Neural crest cell (in vitro differentiated cells): Measurements from ENCODE around the gene CX3CL1. TPM values are rescaled to one million over a fixed set of nuclear protein-coding genes. Genes with fewer than 3 reads are reported as not detected.

Source experiments
- DNase-seq: peaks from one replicate; pipeline ENCODE4 v3.0.0; 2021; ENCODE audit warnings: low read depth, mixed read lengths, low spot score
- H3K27ac Mint-ChIP-seq: one replicate; pipeline ENCODE4 v1.8.0; 2021; ENCODE audit warnings: mild to moderate bottlenecking, mixed read lengths; ENCODE audit not compliant: unreplicated experiment
- H3K27me3 Mint-ChIP-seq: 2 replicates; pipeline ENCODE4 v1.8.0; 2021; ENCODE audit warnings: low read depth, mild to moderate bottlenecking, mixed read lengths
- H3K36me3 Mint-ChIP-seq: 2 replicates; pipeline ENCODE4 v1.8.0; 2021; ENCODE audit warnings: low read depth, mild to moderate bottlenecking, mixed read lengths
- H3K4me1 Mint-ChIP-seq: 2 replicates; pipeline ENCODE4 v1.8.0; 2021; ENCODE audit warnings: mixed read lengths
- H3K4me3 Mint-ChIP-seq: one replicate; pipeline ENCODE4 v1.8.0; 2021; ENCODE audit warnings: mild to moderate bottlenecking, mixed read lengths
- H3K9me3 Mint-ChIP-seq: 2 replicates; pipeline ENCODE4 v1.8.0; 2021; ENCODE audit warnings: mixed read lengths
- CTCF ChIP-seq: fragments of 200-600 bp; sonication (generic); conservative IDR thresholded peaks from 2 replicates; pipeline ENCODE4 v1.5.0; 2021; ENCODE audit warnings: antibody characterized with exemption, mild to moderate bottlenecking
- total RNA-seq: library from RNA; stranded (reverse); gene quantifications from 2 replicates; pipeline ENCODE4 v1.2.1, GENCODE V29; 2021

The CX3CL1 gene
- total RNA-seq, 1 donor from 2014 or later = 6.0 TPM

- no peaks in the 10 kb centered on the region for H3K4me1 Mint-ChIP-seq
- DNase-seq = no peak
- no peaks in the 10 kb centered on the region for H3K36me3 Mint-ChIP-seq
- TF ChIP-seq CTCF = no peak
- peaks cover 16% of the 10 kb centered on the region for H3K27me3 Mint-ChIP-seq
- no peak overlapping the region for H3K4me3 Mint-ChIP-seq
- no peak overlapping the region for H3K27ac Mint-ChIP-seq
- no peaks in the 10 kb centered on the region for H3K9me3 Mint-ChIP-seq
These were observed 29.8 kb downstream of the CX3CL1 start for GRCh38 chr16:57401943-57402640.

- H3K4me3 Mint-ChIP-seq = no peak within 1 kb of the TSS
- no peaks in the 10 kb centered on the region for H3K9me3 Mint-ChIP-seq
- H3K4me1 Mint-ChIP-seq = peaks cover 4% of the 10 kb centered on the region
- TF ChIP-seq CTCF = no peak
- peak within 1 kb of the TSS; percentile 25 for H3K27ac Mint-ChIP-seq
- H3K27me3 Mint-ChIP-seq = peaks cover 16% of the 10 kb centered on the region
- H3K36me3 Mint-ChIP-seq = no peaks in the 10 kb centered on the region
- DNase-seq = no peak
These were observed 31.9 kb downstream of the CX3CL1 start, which contains the start of gene CCL17 for GRCh38 chr16:57403965-57404817. Gene CCL17, plus strand, starts transcription at chr16:57404767. Its CDS starts 9,166 bp downstream, at chr16:57413933.

GRCh38 chr16:57405097-57405496 lies 32.8 kb downstream of the CX3CL1 start:
- H3K9me3 Mint-ChIP-seq = no peaks in the 10 kb centered on the region
- H3K27ac Mint-ChIP-seq = no peak overlapping the region
- H3K27me3 Mint-ChIP-seq = peaks cover 16% of the 10 kb centered on the region
- peaks cover 6% of the 10 kb centered on the region for H3K4me1 Mint-ChIP-seq
- no peak for TF ChIP-seq CTCF
- H3K36me3 Mint-ChIP-seq = no peaks in the 10 kb centered on the region
- no peak overlapping the region for H3K4me3 Mint-ChIP-seq
- no peak for DNase-seq

- no peak for TF ChIP-seq CTCF
- no peaks in the 10 kb centered on the region for H3K36me3 Mint-ChIP-seq
- peaks cover 10% of the 10 kb centered on the region for H3K4me1 Mint-ChIP-seq
- no peaks in the 10 kb centered on the region for H3K9me3 Mint-ChIP-seq
- no peak overlapping the region for H3K27ac Mint-ChIP-seq
- DNase-seq = no peak
- H3K4me3 Mint-ChIP-seq = no peak overlapping the region
- peaks cover 16% of the 10 kb centered on the region for H3K27me3 Mint-ChIP-seq
These were observed 34.6 kb downstream of the CX3CL1 start for GRCh38 chr16:57406881-57407280.

- H3K27me3 Mint-ChIP-seq = peaks cover 16% of the 10 kb centered on the region
- no peak overlapping the region for H3K27ac Mint-ChIP-seq
- peaks cover 10% of the 10 kb centered on the region for H3K4me1 Mint-ChIP-seq
- no peaks in the 10 kb centered on the region for H3K36me3 Mint-ChIP-seq
- H3K4me3 Mint-ChIP-seq = no peak overlapping the region
- H3K9me3 Mint-ChIP-seq = no peaks in the 10 kb centered on the region
- TF ChIP-seq CTCF = no peak
- no peak for DNase-seq
These were observed 35.4 kb downstream of the CX3CL1 start for GRCh38 chr16:57407521-57408353.
